HEK293 (cell line): Measurements from ENCODE around the gene DEDD.

Source experiments
- CTCF ChIA-PET: fragments of 350-600 bp; formaldehyde crosslinking; extraction: SDS; loops from one replicate; lab custom pipeline; 2021; ENCODE audit warnings: antibody characterized with exemption; lab: Yijun Ruan, JAX
- POLR2A ChIA-PET: fragments of 300-600 bp; formaldehyde crosslinking; extraction: SDS; loops from one replicate; lab custom pipeline; 2020; ENCODE audit warnings: antibody characterized with exemption, inconsistent platforms; lab: Yijun Ruan, JAX
- H3K27ac ChIP-seq: fragments of 200-500 bp; sonication (Bioruptor generic); 2 replicates; pipeline ENCODE4 v1.5.1; 2014; ENCODE audit warnings: low read depth, low read length, control low read depth, inconsistent platforms; ENCODE audit errors: extremely low read depth
- H3K36me3 ChIP-seq, 2 experiments: fragments of 200-500 bp in 1 of 2; sonication (Bioruptor generic) in 1 of 2; 1 replicate in 1 of 2; 2 replicates in 1 of 2; pipeline ENCODE4 v1.5.1; 2014 to 2017; ENCODE audit warnings: inconsistent platforms in 2 of 2, low read length in 2 of 2; ENCODE audit not compliant: control insufficient read depth in 2 of 2, insufficient read depth in 1 of 2
- H3K4me1 ChIP-seq: fragments of 200-500 bp; sonication (Bioruptor generic); 2 replicates; pipeline ENCODE4 v1.5.1; 2014; ENCODE audit warnings: mild to moderate bottlenecking, low read length, inconsistent platforms; ENCODE audit not compliant: control insufficient read depth, insufficient read depth
- H3K4me3 ChIP-seq: 2 replicates; pipeline ENCODE4 v1.5.1; 2011; ENCODE audit warnings: low read depth, mild to moderate bottlenecking, control low read depth, low read length, moderate library complexity
- H3K9me3 ChIP-seq: fragments of 200-500 bp; sonication (Bioruptor generic); 2 replicates; pipeline ENCODE4 v1.5.1; 2014; ENCODE audit warnings: low read depth, low read length, inconsistent platforms; ENCODE audit not compliant: control insufficient read depth, insufficient read depth
- ELK4 ChIP-seq: IDR thresholded peaks from 2 replicates; pipeline ENCODE4 v1.6.1; 2011; ENCODE audit warnings: mild to moderate bottlenecking, low read depth, low read length, borderline replicate concordance
- GLIS1 ChIP-seq: fragments of 450-650 bp; formaldehyde crosslinking; IDR thresholded peaks from 2 replicates; pipeline ENCODE4 v1.5.1; 2016; ENCODE audit warnings: missing biosample characterization, missing genetic modification characterization
- PRDM1 ChIP-seq: fragments of 450-650 bp; formaldehyde crosslinking; IDR thresholded peaks from 2 replicates; pipeline ENCODE4; 2016; ENCODE audit warnings: missing biosample characterization, missing genetic modification characterization
- PRDM6 ChIP-seq: fragments of 450-650 bp; formaldehyde crosslinking; IDR thresholded peaks from 2 replicates; pipeline ENCODE4 v1.5.1; 2017; ENCODE audit warnings: missing biosample characterization, missing genetic modification characterization
- ZBTB20 ChIP-seq: fragments of 450-650 bp; formaldehyde crosslinking; IDR thresholded peaks from 2 replicates; pipeline ENCODE4 v1.5.1; 2016; ENCODE audit warnings: missing biosample characterization, missing genetic modification characterization
- ZBTB8A ChIP-seq: fragments of 450-650 bp; formaldehyde crosslinking; IDR thresholded peaks from 2 replicates; pipeline ENCODE4 v1.5.1; 2016; ENCODE audit warnings: missing biosample characterization, missing genetic modification characterization
- ZIC2 ChIP-seq: fragments of 450-650 bp; formaldehyde crosslinking; IDR thresholded peaks from 2 replicates; pipeline ENCODE4 v1.5.1; 2016; ENCODE audit warnings: missing biosample characterization, missing genetic modification characterization
- ZNF10 ChIP-seq: fragments of 450-650 bp; formaldehyde crosslinking; IDR thresholded peaks from 2 replicates; pipeline ENCODE4 v1.5.1; 2017; ENCODE audit warnings: missing biosample characterization, missing genetic modification characterization
- ZNF146 ChIP-seq: fragments of 450-650 bp; formaldehyde crosslinking; IDR thresholded peaks from 2 replicates; pipeline ENCODE4 v1.5.1; 2016; ENCODE audit warnings: missing biosample characterization, missing genetic modification characterization
- ZNF169 ChIP-seq: fragments of 450-650 bp; formaldehyde crosslinking; IDR thresholded peaks from 2 replicates; pipeline ENCODE4 v1.5.1; 2016; ENCODE audit warnings: missing biosample characterization, missing genetic modification characterization
- ZNF366 ChIP-seq: fragments of 450-650 bp; formaldehyde crosslinking; conservative IDR thresholded peaks from 2 replicates; pipeline ENCODE4 v1.5.1; 2016; ENCODE audit warnings: missing biosample characterization, missing genetic modification characterization
- ZNF394 ChIP-seq: fragments of 450-650 bp; formaldehyde crosslinking; IDR thresholded peaks from 2 replicates; pipeline ENCODE4 v1.5.1; 2016; ENCODE audit warnings: missing biosample characterization, missing genetic modification characterization, mild to moderate bottlenecking, moderate library complexity, borderline replicate concordance
- ZNF398 ChIP-seq: fragments of 450-650 bp; formaldehyde crosslinking; IDR thresholded peaks from 2 replicates; pipeline ENCODE4 v1.5.1; 2017; ENCODE audit warnings: missing biosample characterization, missing genetic modification characterization
- ZNF416 ChIP-seq: fragments of 450-650 bp; formaldehyde crosslinking; IDR thresholded peaks from 2 replicates; pipeline ENCODE4 v1.5.1; 2016; ENCODE audit warnings: missing biosample characterization, missing genetic modification characterization
- ZNF624 ChIP-seq: fragments of 450-650 bp; formaldehyde crosslinking; IDR thresholded peaks from 2 replicates; pipeline ENCODE4 v1.5.1; 2017; ENCODE audit warnings: missing biosample characterization, missing genetic modification characterization
- ZNF645 ChIP-seq: fragments of 450-650 bp; formaldehyde crosslinking; IDR thresholded peaks from 2 replicates; pipeline ENCODE4; 2016; ENCODE audit warnings: missing biosample characterization, missing genetic modification characterization
- ZSCAN23 ChIP-seq: fragments of 450-650 bp; formaldehyde crosslinking; IDR thresholded peaks from 2 replicates; pipeline ENCODE4 v1.5.1; 2016; ENCODE audit warnings: missing biosample characterization, missing genetic modification characterization
- ZSCAN4 ChIP-seq: fragments of 450-650 bp; formaldehyde crosslinking; IDR thresholded peaks from 2 replicates; pipeline ENCODE4 v1.5.1; 2017; ENCODE audit warnings: missing biosample characterization, missing genetic modification characterization
- ZSCAN5A ChIP-seq: fragments of 450-650 bp; formaldehyde crosslinking; IDR thresholded peaks from 2 replicates; pipeline ENCODE4 v1.5.1; 2016; ENCODE audit warnings: missing biosample characterization, missing genetic modification characterization

Gene DEDD

GRCh38 chr1:161131523-161132409 lies 701 bp downstream of the DEDD start (continued):
- TF ChIP-seq ZNF645 (tag by site-specific recombination) = peak; percentile 88; the same call in 1 of the 2 replicates
- TF ChIP-seq ZSCAN5A (tag by site-specific recombination) = 0 out of 2 replicates have a peak, but pooled peaks have one; percentile 52
- TF ChIP-seq ZNF398 (tag by site-specific recombination) = peak; percentile 98
- TF ChIP-seq ZIC2 (tag by site-specific recombination) = peak; percentile 54; the same call in 1 of the 2 replicates
- 0 out of 2 replicates have a peak, but pooled peaks have one; percentile 49 for TF ChIP-seq ZSCAN23
- TF ChIP-seq GLIS1 (tag by site-specific recombination) = peak; percentile 5; the same call in 1 of the 2 replicates
- peak; percentile 19; the same call in 1 of the 2 replicates for TF ChIP-seq ZSCAN4 (tag by site-specific recombination)
- TF ChIP-seq ZBTB20 (tag by site-specific recombination) = peak; percentile 82
- peak; percentile 90 for TF ChIP-seq ZNF366 (tag by site-specific recombination)
- peak; percentile 41; the same call in 1 of the 2 replicates for TF ChIP-seq ZNF10 (tag by site-specific recombination)
- 0 out of 2 replicates have a peak, but pooled peaks have one; percentile 29 for TF ChIP-seq ZNF169 (tag by site-specific recombination)
- TF ChIP-seq ZNF624 (tag by site-specific recombination) = no peak
- peak; percentile 42 for TF ChIP-seq ZBTB8A (tag by site-specific recombination)
- peak; percentile 18; the same call in 1 of the 2 replicates for TF ChIP-seq ZNF394 (tag by site-specific recombination)
- peak; percentile 30; the same call in 1 of the 2 replicates for TF ChIP-seq ZNF416 (tag by site-specific recombination)
- TF ChIP-seq ELK4 = no peak

- H3K4me3 ChIP-seq = no peak overlapping the region
- ChIA-PET CTCF (no interaction called here), POLR2A (interaction anchor here (0.6 to 0.7 kb wide), 2 partner anchors 9 to 21 kb away, joined by 3 to 5 read pairs; no protein-coding TSS in a partner anchor)
- TF ChIP-seq PRDM6 (tag by site-specific recombination) (no peak), PRDM1 (0 out of 2 replicates have a peak, but pooled peaks have one; percentile 20), ZNF146 (tag by site-specific recombination) (no peak)
- TF ChIP-seq, all 188 proteins: peak for 1
- H3K36me3 ChIP-seq = peaks cover 0 to 50% of the 10 kb centered on the region in 2 experiments; a peak in 2 of 3 replicates
- H3K4me1 ChIP-seq = 0 out of 2 replicates have a peak, but pooled peaks cover 2% of the 10 kb centered on the region
- no peaks in the 10 kb centered on the region for H3K9me3 ChIP-seq
- H3K27ac ChIP-seq = no peak overlapping the region
Observed at GRCh38 chr1:161130266-161130665, 2.2 kb downstream of the DEDD start.
